Stimulated activated CD8-positive, alpha-beta memory T cell treated with anti-CD3 and anti-CD28 coated beads, Interleukin-15, amount 100 ng/mL, for 48 hours (primary cell): ENCODE data around the gene PRSS1.

ENCODE experiments used
- DNase-seq, 2 donors: peaks; one replicate each; pipeline ENCODE4 v3.0.0-alpha.2; 2020; ENCODE audit warnings: low read depth in 2 of 2

PRSS1 gene

GRCh38 chr7:142793156-142793555, 43.9 kb downstream of the PRSS1 start:
- DNase-seq: no peak

GRCh38 chr7:142795339-142795863, 46.1 kb downstream of the PRSS1 start:
- no peak for DNase-seq

- no peak for DNase-seq
These were observed 46.8 kb downstream of the PRSS1 start for GRCh38 chr7:142796001-142796500.

- DNase-seq: no peak
These were observed 47.5 kb downstream of the PRSS1 start for GRCh38 chr7:142796501-142797390.

GRCh38 chr7:142797391-142798377, 48.4 kb downstream of the PRSS1 start:
- DNase-seq: no peak

GRCh38 chr7:142798451-142799436, 49.5 kb downstream of the PRSS1 start:
- DNase-seq: no peak

- DNase-seq: no peak
These were observed 50.2 kb downstream of the PRSS1 start for GRCh38 chr7:142799437-142799835.

GRCh38 chr7:142800088-142800487, 50.8 kb downstream of the PRSS1 start:
- no peak for DNase-seq

GRCh38 chr7:142800699-142801260, 51.5 kb downstream of the PRSS1 start:
- DNase-seq: no peak

GRCh38 chr7:142801601-142802295, 52.5 kb downstream of the PRSS1 start:
- no peak for DNase-seq

- no peak for DNase-seq
These were observed 53.0 kb downstream of the PRSS1 start for GRCh38 chr7:142802301-142802700.
